ENCODE measurements around the gene PLEKHA6. TPM values are rescaled to one million over a fixed set of nuclear protein-coding genes. Genes with fewer than 3 reads are reported as not detected.

The PLEKHA6 gene
- total and polyA plus RNA-seq, 2 donors (not counting 1 experiment from before 2014, with no cell fraction given): 0.31 to 0.47 TPM

GRCh38 chr1:204338997-204339396, 20.7 kb downstream of the PLEKHA6 start:
- H3K9ac ChIP-seq (ENCODE audit: low read length): no peak overlapping the region
- POLR2A ChIA-PET: no interaction called here

GRCh38 chr1:204338360-204338759, 21.4 kb downstream of the PLEKHA6 start:
- no peaks in the 10 kb centered on the region for H4K20me1 ChIP-seq (ENCODE audit: control insufficient read depth, insufficient read depth, low read length, poor library complexity, severe bottlenecking)
- CTCF ChIA-PET: no interaction called here
- no peaks in the 10 kb centered on the region for H3K9me3 ChIP-seq (ENCODE audit: control extremely low read depth in 1 of 3, control insufficient read depth in 2 of 3, insufficient read depth in 1 of 3, low read length in 2 of 3)
- no peaks in the 10 kb centered on the region for H3K4me1 ChIP-seq (ENCODE audit: control insufficient read depth in 2 of 2, insufficient read depth in 2 of 2, low read length in 2 of 2)
- Mint-ChIP-seq H3K27ac (no peak overlapping the region), H3K4me3 (no peak overlapping the region), H3K27me3 (peaks cover 18% of the 10 kb centered on the region), H3K9me3 (ENCODE audit: insufficient read depth) (no peaks in the 10 kb centered on the region), H3K4me1 (no peaks in the 10 kb centered on the region)
- H2AFZ ChIP-seq (ENCODE audit: insufficient read depth, low read depth, low read length, poor library complexity, severe bottlenecking): no peak overlapping the region
- no peak overlapping the region for H3K4me3 ChIP-seq (ENCODE audit: control extremely low read depth in 1 of 5, extremely low read depth in 1 of 5, insufficient read depth in 1 of 5, low read depth in 2 of 5, low read length in 4 of 5)
- no peak overlapping the region for H3K27ac ChIP-seq (ENCODE audit: low read length in 2 of 2)
- POLR2A ChIA-PET: no interaction called here
- H3K27me3 ChIP-seq (replicated peaks in 1 of 4; ENCODE audit: control extremely low read depth in 1 of 4, control insufficient read depth in 3 of 4, insufficient read depth in 4 of 4, low read length in 3 of 4): peaks cover 0 to 13% (median 1%) of the 10 kb centered on the region in 4 experiments
- no peak overlapping the region for H3K9ac ChIP-seq (ENCODE audit: low read length)
- DNase-seq (no peak), ATAC-seq (ENCODE audit: low read depth) (no peak)
- H3K79me2 ChIP-seq (ENCODE audit: control insufficient read depth, insufficient read depth, low read length): no peaks in the 10 kb centered on the region
- WGBS (ENCODE audit: insufficient coverage): 40% methylated on average over 1 of the region's 2 CpGs
- H3K4me2 ChIP-seq (replicated peaks; ENCODE audit: low read depth, low read length, poor library complexity, severe bottlenecking): no peak overlapping the region
- TF ChIP-seq EZH2 (IDR thresholded peaks at IDR 0.05; ENCODE audit: borderline replicate concordance, insufficient read depth, low read depth, low read length, poor library complexity, severe bottlenecking): no peak
- no peak for TF ChIP-seq CTCF (IDR thresholded peaks at IDR 0.05)
- H3K36me3 ChIP-seq (replicated peaks in 1 of 2; ENCODE audit: control extremely low read depth in 1 of 2, control insufficient read depth in 1 of 2, extremely low read depth in 1 of 2, insufficient read depth in 2 of 2, low read length in 1 of 2): no peaks in the 10 kb centered on the region
- intact Hi-C loops (cut with micrococcal nuclease): no loop called here

More at GRCh38 chr1:204338997-204339396, 20.7 kb downstream of the PLEKHA6 start:
- Mint-ChIP-seq H3K27me3 (peaks cover 14% of the 10 kb centered on the region), H3K4me1 (no peaks in the 10 kb centered on the region), H3K4me3 (no peak overlapping the region), H3K9me3 (ENCODE audit: insufficient read depth) (no peaks in the 10 kb centered on the region), H3K27ac (no peak overlapping the region)
- Histone ChIP-seq H4K20me1 (ENCODE audit: control insufficient read depth, insufficient read depth, low read length, poor library complexity, severe bottlenecking) (no peaks in the 10 kb centered on the region), H3K4me2 (replicated peaks; ENCODE audit: low read depth, low read length, poor library complexity, severe bottlenecking) (no peak overlapping the region), H3K4me1 (ENCODE audit: control insufficient read depth in 2 of 2, insufficient read depth in 2 of 2, low read length in 2 of 2) (no peaks in the 10 kb centered on the region), H3K27me3 (replicated peaks in 1 of 4; ENCODE audit: control extremely low read depth in 1 of 4, control insufficient read depth in 3 of 4, insufficient read depth in 4 of 4, low read length in 3 of 4) (peaks cover 0 to 13% (median 1%) of the 10 kb centered on the region in 4 experiments), H3K4me3 (ENCODE audit: control extremely low read depth in 1 of 5, extremely low read depth in 1 of 5, insufficient read depth in 1 of 5, low read depth in 2 of 5, low read length in 4 of 5) (no peak overlapping the region), H3K36me3 (replicated peaks in 1 of 2; ENCODE audit: control extremely low read depth in 1 of 2, control insufficient read depth in 1 of 2, extremely low read depth in 1 of 2, insufficient read depth in 2 of 2, low read length in 1 of 2) (no peaks in the 10 kb centered on the region), H2AFZ (ENCODE audit: insufficient read depth, low read depth, low read length, poor library complexity, severe bottlenecking) (no peak overlapping the region), H3K79me2 (ENCODE audit: control insufficient read depth, insufficient read depth, low read length) (no peaks in the 10 kb centered on the region), H3K27ac (ENCODE audit: low read length in 2 of 2) (no peak overlapping the region), H3K9me3 (ENCODE audit: control extremely low read depth in 1 of 3, control insufficient read depth in 2 of 3, insufficient read depth in 1 of 3, low read length in 2 of 3) (no peaks in the 10 kb centered on the region)
- 92% methylated on average over 10 of the region's 12 CpGs for WGBS (ENCODE audit: insufficient coverage)
- DNase-seq (no peak), ATAC-seq (ENCODE audit: low read depth) (no peak)
- intact Hi-C loops (cut with micrococcal nuclease): no loop called here
- CTCF ChIA-PET: interaction anchor here (1.1 kb wide), 1 partner anchor 23 kb away, joined by 3 read pairs; no protein-coding TSS in a partner anchor
- TF ChIP-seq CTCF (IDR thresholded peaks at IDR 0.05) (no peak), EZH2 (IDR thresholded peaks at IDR 0.05; ENCODE audit: borderline replicate concordance, insufficient read depth, low read depth, low read length, poor library complexity, severe bottlenecking) (no peak)
